Limb (tissue), 2 donors: ENCODE results near the gene MAP7.

ENCODE experiments used
- DNase-seq, 2 donors: peaks; one replicate each; pipeline ENCODE4 v3.0.0-alpha.2; 2016; ENCODE audit errors: extremely low spot score in 2 of 2

Gene MAP7

DNA sequence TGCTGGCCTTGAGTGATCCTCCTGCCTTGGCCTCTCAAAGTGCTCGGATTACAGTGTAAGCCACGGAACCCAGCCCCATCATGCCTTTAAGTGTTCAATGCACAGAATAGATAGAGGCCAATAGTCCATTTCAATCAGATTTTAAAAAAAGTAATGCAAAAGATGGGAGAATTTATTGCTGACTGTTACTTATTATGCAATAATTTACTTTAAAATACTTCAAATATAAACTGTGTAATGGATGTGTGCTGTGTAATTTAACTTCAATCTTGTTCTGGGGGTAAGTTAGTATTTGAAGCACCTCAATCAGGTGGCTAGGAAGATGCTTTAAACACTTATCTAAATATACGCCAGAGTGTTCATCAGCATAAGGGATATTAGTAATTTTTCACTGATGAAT, 208.9 kb downstream of the MAP7 start:
- DNase-seq = no peak

DNA sequence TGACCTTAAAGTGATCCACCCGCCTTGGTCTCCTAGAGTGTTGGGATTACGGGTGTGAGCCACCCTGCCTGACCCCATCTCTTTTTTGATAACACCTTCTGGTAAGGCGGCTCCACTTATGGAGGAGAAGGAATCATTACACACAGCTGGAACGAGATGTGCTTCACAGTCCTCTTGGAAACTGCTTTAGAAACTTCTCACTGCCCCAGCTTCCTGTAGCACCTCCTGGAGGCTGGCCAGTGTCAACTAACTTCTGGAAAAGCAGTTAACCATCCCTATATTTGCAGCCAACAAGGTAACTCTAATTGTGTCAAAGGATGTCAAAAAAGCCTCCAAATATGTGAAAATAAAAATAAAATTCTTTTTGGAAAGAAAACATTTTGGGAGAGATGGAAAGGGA, 211.7 kb downstream of the MAP7 start:
- DNase-seq = no peak

DNA sequence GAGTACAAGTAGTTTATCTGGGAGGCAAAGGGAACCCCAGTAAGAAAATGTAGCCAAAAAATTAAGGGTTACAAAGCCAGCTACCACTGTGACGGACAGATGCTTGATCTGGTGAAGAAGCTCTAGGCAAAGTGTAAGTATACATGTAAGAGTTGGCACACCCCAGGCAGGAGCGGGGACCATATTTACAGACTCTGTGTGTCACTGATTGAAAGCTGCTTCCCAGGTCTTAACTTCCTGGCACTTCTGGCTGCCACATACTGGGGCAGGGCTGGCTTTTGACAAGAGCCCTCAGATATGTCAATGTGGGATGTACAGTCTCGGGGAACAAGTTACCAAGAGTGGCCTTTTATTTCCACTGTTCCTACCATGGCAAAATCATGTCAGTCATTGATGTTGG, 212.6 kb downstream of the MAP7 start:
- DNase-seq = no peak

DNA sequence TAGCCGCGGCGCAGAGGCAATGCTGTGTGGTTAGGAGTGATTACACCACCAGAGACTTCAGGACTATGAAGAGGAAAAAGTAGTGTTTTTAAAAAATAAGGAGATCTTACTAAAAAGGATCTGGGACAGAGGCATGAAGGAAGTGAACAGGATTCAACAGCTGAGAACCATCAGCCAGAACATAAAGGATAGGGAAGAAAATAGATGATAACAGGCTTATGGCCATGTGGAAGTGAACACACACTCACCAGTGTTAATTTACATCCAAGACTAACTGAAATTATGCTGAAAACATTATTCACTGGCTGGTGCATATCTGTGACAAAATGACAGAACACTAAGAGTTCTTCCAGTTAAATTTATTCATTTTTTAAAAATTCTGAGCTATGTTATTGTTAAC, 213.1 kb downstream of the MAP7 start:
- no peak for DNase-seq

DNA sequence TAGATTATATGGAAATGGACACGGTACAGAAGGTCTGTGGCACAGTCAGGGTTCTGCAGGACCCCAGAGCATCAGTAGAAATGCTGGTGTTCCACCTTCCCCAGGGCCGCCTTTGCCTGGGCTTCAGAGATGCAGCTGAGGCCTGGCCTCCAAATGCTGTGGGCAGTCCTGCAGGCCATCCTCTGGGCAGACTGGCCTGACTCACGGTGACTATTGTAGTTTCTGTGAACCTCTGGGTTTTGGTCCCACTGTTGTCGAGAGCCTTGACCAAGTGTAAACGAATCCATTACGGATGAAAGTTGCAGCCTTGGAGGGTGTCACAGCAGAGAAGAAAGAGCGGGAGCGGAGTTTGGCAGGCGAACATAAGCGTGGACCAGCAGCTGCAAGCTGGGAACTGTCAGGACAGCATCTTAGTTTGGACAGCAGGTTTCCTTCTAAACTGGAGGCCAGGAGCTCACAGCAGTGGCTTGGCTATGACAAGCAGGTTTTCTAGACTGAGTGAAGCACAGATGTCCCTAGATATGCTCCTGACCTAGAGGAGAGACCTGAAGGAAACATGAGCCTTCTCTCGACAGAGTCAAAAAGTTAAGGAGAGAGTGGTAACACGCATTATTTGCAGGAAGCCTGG, 214.4 kb downstream of the MAP7 start:
- DNase-seq = no peak

DNA sequence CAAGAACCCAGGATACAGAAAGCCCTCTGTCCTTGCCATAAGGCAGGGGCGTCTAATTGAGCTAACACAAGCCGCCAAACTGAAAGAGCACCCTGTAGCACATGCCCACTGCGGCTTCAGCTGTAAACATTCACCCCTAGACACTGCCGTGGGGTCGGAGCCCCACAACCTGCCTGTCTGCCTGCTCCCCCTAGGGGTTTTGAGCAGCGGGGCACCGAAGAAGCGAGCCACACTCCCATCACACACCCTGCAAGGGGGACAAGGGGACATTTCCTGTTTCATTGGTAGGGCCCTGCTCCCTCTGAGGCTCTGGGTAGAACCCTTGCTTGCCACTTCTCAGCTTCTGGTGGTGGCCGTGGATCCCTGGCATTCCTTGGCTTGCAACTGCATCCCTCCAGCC, 215.4 kb downstream of the MAP7 start:
- no peak for DNase-seq

DNA sequence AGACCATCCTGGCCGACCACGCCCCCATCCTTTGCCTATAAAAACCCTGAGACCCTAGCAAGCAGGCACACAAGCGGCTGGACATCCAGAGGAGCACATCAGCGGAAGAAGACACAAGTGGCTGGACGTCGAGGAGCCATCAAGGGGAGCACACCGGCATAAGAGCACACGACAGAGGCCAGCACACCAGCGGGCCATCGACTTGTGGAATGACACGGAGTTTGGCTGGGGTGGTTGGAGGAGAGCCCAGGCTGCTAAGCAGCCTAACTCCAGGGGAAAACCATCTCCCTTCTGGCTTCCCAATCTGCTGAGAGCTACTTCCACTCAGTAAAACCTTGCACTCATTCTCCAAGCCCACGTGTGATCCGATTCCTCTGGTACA, 215.8 kb downstream of the MAP7 start:
- no peak for DNase-seq

DNA sequence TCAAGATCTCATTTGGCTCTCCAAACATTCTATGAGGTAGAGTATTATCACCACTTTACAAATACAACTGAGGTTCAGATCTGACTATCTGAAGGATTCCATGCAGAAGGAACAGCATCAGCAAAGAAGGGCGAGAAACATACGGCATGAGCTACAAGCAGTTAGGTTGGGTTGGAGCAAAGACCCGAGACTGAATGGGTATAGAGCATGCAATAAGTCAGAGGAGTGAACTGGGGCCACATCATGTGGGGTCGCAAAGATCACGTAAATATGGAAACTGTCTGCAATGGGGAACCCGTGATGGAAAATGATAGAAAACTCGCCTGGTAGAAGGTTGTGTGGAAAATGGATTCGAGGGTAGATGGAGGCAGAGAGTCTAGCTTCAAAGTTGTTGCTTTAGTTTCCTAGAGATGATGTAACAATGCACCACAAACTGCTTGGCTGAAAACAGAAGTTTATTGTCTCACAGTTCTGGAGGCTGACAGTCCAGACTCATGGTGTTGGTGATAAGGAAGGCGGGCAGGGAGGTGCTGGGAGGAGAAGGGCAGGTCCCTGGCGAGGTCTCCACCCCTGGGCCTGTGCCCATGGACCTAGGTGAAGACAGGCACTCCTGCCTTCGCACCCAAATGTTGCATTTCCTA, 216.3 kb downstream of the MAP7 start:
- DNase-seq = no peak

DNA sequence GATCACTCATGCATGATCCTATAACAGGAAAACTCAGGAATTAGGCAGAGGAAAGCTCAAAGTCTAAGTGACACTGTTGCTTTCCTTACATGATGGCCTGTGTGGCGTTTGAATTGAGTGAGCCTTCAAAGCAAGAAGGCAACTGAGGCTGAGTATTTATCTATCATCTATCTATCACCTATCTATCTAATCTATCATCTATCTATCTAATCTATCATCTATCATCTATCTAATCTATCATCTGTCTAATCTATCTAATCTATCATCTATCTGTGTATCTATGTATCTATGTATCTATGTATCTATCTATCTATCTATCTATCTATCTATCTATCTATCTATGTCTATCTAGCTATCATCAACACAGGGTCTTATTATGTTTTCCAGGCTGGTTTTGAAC, 218.8 kb downstream of the MAP7 start:
- no peak for DNase-seq

DNA sequence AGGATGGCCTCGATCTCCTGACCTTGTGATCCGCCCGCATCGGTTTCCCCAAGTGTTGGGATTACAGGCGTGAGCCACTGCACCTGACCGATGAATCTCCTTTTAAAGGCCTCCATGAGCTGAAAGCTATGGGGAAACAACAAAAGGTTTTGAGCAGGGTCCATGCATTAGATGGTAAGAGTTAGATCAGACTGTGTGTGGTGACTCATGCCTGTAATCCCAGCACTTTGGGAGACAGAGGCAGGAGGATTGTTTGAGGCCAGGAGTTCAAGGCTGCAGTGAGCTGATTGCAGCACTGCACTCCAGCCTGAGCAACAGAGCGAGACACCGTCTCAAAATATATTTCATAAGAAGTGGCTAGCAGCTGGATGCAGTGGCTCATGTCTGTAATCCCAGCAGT, 219.6 kb downstream of the MAP7 start:
- no peak for DNase-seq

DNA sequence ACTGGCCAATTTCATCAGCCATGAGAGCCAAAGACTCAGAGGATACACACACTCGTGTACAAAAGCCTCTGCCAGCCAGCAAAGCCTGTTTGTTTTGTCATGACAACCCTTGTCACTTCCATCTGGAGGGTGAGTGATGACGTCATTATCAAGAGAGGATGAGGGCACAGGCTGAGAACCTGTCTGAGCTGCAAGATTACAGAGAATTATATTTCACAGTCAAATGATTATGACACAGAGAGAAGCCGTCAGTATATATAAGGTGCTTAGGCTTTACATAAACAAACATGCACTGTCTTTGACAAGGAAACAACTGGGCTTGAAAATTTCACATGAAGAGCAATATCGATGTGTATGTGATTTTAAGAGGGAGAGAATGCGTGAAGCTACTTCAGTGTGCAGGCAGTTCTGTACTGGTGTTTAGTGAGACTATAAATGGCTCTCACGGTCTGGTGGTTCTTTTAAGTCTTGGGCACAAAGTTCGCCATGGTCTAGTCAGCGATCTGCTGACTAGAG, 224.1 kb downstream of the MAP7 start:
- no peak for DNase-seq

DNA sequence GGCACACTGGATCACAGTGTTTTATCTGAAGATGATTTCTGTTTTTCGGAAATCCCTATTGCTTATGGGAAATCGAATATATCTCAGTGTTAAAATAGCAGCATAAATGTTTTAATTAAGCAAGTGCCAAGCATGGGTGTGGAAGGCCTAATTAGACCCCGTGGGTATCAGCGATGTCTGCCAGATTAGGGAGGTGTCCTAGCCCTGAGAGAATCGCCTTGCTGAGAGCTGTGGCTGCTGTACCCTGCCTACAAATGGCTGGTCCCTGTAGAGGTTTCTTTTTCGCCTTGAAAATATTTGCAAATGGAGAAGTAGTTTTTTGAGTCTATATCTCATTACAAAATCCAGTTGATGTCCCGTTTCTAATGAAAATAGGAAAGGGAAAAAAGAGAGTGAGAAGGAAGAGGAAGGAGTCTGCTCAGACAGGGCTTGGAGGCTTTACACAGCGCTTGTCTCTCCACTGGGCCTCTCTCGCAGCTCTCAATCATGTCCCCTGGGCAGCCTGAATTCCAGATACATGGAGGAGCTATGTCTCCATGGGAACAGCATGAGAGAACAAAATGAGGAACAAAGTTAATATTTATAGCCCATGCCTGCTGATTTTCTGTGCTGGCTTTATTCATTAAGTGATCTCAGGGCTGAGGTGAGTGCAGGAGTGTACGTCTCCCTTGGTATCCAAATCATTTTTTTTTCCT, 225.4 kb downstream of the MAP7 start:
- DNase-seq = peak; percentile 47 to 56

DNA sequence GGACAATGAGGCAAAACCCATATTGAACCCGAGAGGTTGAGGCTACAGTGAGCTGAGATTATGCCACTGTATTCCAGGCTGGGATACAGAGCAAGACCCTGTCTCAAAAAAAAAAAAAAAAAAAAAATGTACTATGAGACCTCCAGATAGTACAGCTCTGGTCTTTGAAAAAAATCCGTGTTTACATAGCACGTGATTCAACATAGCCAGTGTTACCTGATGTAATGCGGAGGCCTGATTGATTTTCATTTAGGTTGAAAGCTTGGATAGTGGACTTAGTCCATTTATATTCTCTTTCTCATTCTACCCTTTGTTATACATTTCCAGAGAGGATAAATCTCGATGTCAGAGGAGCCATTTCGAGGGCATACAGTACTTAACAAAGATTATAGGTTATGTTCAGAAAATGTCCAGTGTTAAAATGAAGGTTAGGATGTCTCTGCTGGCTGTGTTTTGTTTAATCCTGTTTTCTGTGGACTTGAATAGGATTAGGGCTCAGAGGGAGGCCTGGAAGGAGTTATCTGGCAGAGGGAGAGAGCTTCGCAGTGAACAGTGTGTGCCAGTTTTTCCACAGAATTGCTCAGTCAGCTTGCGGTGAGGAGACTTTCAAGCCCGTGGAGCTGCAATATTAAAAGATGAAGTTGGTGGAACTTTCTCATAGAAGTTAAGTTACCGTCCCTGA, 226.7 kb downstream of the MAP7 start:
- no peak for DNase-seq

DNA sequence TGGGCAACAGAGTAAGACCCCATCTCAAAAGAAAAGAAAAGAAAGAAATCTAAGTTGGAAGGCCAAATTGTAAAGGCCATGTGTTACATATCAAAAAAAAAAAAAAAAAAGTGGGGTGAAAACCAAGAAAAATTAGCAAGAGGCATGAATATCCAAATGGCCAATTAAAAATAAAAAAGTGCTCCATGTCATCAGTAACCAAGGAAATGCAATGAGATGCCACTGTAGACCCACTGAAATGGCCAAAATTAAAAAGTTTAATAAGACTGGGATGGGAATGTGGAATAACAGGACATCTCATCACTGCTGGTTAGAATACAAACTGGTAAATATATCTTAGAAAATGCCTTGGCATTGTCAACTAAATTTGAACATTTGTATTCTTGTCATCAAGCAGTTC, 230.5 kb downstream of the MAP7 start:
- DNase-seq = no peak

DNA sequence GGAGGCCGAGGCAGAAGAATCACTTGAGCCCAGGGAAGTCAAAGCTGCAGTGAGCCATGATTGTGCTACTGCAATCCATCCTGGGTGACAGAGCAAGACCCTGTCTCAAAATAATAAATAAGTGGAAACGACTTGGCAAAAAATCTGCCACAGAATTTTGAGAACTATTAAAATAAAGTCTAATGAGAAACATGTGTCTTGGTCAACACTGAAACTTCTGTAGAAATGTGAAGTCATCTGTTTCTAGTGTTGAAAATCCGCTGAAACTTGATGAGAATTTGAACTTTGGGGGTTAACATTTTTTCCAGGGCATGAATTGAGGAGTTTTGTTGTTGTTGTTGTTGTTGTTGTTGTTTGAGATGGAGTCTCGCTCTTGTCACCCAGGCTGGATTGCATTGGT, 231.5 kb downstream of the MAP7 start:
- DNase-seq = no peak

DNA sequence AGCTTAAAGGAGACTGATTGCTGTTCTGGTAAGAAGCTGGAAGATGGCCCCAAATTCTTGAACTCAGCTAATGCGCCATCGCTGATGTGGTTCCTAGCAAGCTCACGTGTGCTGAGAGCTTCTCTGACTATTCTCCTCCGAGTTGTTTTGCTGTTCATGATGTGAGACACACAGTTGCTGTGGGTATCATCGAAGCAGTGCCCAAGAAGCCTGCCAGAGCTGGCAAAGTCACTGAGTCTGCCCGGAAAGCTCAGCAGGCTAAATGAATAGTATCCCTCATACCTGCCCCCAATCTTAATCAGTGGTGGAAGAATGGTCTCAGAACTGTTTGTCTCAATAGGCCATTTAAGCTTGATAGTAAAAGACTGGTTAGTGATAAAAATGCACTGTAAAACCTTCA, 232.3 kb downstream of the MAP7 start:
- DNase-seq = no peak

DNA sequence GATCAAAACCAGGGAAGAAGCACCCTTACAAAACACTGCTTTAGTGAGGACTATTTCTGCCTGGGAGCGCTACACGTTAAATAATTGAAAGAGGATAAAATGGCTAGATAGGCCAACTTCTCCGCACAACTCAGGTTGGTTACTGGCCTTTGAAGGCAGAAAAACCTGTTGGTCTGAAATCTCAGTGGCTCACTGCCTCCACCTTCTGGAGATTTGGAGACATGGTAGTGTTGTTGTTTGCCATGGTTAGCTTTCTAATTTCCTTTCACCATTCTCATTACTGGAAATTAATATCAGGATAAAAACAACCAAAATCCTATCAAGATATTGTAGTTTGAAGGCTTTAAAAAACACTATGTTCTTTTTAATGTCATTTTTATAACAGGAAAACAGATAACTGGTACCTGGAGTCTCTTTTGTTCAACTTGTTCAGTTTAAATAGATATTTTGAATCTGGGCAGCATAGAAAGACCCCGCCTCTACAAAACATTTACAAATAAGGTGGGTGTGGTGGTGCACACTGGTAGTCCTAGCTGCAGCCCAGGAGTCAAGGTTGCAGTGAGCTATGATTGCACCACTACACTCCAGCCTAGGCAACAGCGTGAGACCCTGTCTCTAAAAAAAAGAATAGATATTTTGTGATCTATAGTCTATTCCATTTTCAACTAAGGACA, 233.1 kb downstream of the MAP7 start:
- peak; percentile 55 to 62 for DNase-seq

DNA sequence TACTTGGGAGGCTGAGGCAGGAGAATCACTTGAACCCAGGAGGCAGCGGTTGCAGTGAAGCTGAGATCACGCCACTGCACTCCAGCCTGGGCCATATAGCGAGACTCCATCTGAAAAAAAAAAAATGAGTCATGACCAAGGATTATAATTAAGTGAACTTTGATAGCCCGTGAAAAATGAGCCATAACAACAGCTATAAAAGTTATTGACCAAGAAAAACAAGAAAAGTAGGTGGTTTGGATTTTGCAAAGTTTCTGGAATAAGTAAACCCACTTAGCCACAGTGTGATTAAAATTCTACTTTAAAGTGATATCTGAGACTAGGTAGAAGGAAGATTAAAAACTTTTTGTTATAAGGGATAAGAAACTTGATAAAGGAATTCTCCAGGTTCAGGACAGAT, 234.6 kb downstream of the MAP7 start:
- no peak for DNase-seq

DNA sequence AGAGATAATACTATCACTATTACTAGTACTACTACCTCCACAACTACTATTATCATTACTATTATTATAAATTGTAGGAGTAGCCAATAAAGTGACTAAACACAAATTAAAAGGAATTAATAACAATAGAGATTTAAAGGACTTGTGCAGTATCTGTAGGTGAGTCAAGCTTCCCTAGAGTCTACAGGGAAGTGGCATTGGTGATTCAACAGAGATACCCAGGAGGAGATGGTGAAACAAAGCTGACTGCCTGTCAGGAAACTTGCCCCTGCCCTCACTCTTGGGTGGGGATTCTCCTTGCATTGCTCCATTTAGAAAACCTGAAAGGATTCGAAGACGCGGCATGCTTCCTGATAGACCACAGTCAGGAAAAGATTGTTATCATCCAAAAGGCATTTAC, 237.2 kb downstream of the MAP7 start:
- DNase-seq = no peak

DNA sequence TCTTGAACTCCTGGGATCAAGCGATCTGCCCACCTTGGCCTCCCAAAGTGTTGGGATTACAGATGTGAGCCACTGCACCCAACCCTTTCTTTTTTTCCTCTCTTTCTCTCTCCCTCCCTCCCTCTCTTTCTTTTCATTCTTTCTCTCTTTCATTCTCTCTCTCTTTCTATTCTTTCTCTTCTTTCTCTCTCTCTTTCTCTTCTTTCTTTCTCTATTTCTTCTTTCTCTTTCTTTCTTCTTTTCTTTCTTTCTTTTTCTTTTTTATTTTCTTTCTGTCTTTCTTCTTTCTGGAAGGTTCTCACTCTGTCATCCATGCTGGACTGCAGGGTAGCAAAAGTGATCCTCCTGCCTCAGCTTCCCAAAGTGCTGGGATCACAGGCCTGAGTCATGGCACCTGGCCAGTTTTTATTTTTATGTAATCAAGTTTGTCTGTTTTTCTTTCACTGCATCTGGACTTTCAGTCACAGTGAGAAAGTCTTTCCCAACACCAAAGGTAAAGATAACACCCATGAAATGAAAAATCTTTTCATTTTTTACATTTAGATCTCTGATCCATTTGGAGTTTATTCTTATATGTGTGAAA, 240.4 kb downstream of the MAP7 start:
- DNase-seq = no peak

DNA sequence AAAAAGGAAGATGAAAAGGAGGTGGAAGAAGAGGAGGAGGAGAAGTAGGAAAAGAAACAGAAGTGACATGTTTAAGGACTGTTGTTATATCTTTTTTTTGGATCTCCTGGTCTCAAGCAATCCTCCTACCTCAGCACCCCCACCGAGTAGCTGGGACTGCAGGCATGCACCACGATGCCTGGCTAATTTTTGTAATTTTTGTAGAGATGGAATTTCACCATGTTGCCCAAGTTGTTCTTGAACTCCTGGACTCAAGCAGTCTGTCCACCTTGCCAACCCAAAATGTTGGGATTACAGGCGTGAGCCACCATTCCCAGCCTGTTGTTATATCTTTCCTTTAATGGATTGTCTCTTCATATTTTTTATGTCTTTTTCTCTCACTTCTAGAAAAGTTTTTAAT, 241.1 kb downstream of the MAP7 start:
- no peak for DNase-seq
